Heart left ventricle (tissue), 13 donors: ENCODE measurements around the gene CARS2.

Experiments
- CTCF ChIP-seq, 12 donors: fragments of 200-600 bp; sonication (generic) in 4 of 12; IDR thresholded peaks; one replicate each; pipeline versions ENCODE4 v1.5.0 to v1.8.0; 2018 to 2022; ENCODE audit warnings: antibody characterized with exemption in 12 of 12, mild to moderate bottlenecking in 5 of 12
- POLR2A ChIP-seq, 2 donors: fragments of 450-650 bp; IDR thresholded peaks; one replicate each; pipeline ENCODE4 v1.6.1; 2017; ENCODE audit warnings: antibody characterized with exemption in 2 of 2, mild to moderate bottlenecking in 2 of 2, moderate library complexity in 2 of 2
- donor health status: ischemic (EF 13 %, LVEDD 7.1; RV severe dilation, severe dysfunction).
- donor health status: DM: no; HTN: yes; CAD: no.
- donor health status: DM: no; HTN: no; CAD: no.
- donor health status: ischemic (EF 25% LVEDD 6.9; RV normal size, moderate dysfunction).
- donor health status: ischemic (EF 25% LVEDD 5.7; RV mildly dilated, moderate dysfunction).
- donor health status: ischemic (EF 35%, LVEDD 5.7; RV mildly dilated, moderate dysfunction).
- donor health status: nonischemic (EF 11% LVEDD 7.7; RV severe dilation, severe dysfunction).
- donor health status: DM: yes; HTN: yes; CAD: no.
- donor health status: PGD.
- donor health status: ischemic (EF 29% LVEDD 5.4; RV normal size, mild dysfunction).
- donor health status: nonischemic (EF 23%, LVEDD 6.1; RV moderate dilation, normal function).

- TF ChIP-seq CTCF (IDR thresholded peaks at IDR 0.05) = no peak
- no peak for TF ChIP-seq POLR2A (IDR thresholded peaks at IDR 0.05)
Observed at GRCh38 chr13:110700186-110700585, 5.7 kb downstream of the CARS2 start.
